Erythroblast (primary cell): ENCODE data around the gene LSG1.

Experiments
- GATA1 ChIP-seq: IDR thresholded peaks from 2 replicates; pipeline ENCODE4 v1.6.1; 2011; ENCODE audit warnings: low read depth, mild to moderate bottlenecking, control low read depth, low read length, moderate library complexity
- POLR2A ChIP-seq: IDR thresholded peaks from 2 replicates; pipeline ENCODE4 v1.6.1; 2011; ENCODE audit warnings: mild to moderate bottlenecking, low read length

- TF ChIP-seq POLR2A (no peak), GATA1 (no peak)
Measured at GRCh38 chr3:194707147-194707540, 35.2 kb upstream of the LSG1 start.
